ENCODE measurements around the gene OVAAL.
A peak's percentile ranks its signal among the peaks of the same experiment; 100 is the strongest.

Gene OVAAL

GRCh38 chr1:180558664-180559063, at the start of gene OVAAL:
OVAAL (plus strand) TSS chr1:180558964.
- no peak for DNase-seq (ENCODE audit: low spot score)

DNA sequence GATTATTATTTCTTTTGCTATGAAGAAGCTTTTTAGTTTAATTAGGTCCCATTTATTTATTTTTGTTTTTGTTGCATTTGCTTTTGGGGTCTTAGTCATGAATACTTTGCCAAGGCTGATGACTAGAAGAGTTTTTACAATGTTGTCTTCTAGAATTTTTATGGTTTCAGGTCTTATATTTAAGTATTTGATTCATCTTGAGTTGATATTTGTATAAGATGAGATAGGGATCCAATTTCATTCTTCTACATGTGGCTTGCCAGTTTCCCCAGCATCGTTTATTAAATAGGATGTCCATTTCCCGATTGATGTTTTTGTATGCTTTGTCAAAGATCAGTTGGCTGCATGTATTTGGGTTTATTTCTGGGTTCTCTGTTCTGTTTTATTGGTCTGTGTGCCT, 47.9 kb upstream of the OVAAL start:
- no peak for DNase-seq (ENCODE audit: low spot score)

DNA sequence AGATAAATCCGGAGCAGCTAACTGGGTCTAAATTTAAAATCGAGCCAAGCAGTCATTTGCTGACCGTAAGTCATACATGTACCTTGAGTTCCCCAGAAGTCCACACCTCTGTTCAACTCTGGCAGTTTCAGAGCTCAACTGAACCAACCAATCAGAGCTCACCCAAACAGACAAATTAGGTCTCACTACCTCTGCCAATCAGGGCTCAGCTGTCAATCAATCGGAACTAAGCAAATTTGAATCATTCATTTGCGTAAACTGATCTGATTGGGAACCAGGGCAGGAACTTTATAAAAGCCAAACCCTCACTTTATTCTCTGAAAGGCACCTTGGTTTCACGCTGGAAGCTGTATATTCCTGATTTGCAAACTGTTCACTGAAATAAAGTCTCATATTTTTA, 45.2 kb upstream of the OVAAL start:
- DNase-seq (ENCODE audit: low spot score): no peak

- DNase-seq (ENCODE audit: low spot score): no peak
These were observed 43.4 kb upstream of the OVAAL start for GRCh38 chr1:180515364-180515763.

DNA sequence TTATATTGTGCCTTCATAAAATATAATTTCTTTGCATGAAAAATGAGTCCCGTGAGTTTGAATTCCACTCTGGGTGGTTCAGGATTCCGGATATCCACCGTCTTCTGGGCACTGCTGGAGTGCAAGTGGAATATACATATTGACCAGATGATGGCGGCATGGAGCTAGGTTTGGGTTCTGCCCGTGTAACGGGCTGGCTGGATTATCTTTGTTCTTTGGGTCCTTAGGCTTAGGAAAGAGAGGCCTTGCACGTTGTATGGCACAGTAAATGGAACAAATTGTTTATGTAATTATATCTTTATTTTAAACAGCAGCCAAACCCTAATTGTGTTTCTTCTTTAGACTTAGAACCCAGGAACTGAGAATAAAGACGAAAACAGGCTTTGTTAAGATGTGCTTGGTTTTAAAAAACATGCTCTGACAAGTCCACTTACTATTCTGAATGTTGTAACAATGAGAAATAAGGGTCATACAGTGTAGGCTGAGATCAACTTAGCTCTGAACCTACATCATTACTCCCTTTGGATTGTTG, 42.8 kb upstream of the OVAAL start:
- DNase-seq (ENCODE audit: low spot score): peak; percentile 89

- DNase-seq (ENCODE audit: low spot score): no peak
These were observed 38.9 kb upstream of the OVAAL start for GRCh38 chr1:180519846-180520245.

DNA sequence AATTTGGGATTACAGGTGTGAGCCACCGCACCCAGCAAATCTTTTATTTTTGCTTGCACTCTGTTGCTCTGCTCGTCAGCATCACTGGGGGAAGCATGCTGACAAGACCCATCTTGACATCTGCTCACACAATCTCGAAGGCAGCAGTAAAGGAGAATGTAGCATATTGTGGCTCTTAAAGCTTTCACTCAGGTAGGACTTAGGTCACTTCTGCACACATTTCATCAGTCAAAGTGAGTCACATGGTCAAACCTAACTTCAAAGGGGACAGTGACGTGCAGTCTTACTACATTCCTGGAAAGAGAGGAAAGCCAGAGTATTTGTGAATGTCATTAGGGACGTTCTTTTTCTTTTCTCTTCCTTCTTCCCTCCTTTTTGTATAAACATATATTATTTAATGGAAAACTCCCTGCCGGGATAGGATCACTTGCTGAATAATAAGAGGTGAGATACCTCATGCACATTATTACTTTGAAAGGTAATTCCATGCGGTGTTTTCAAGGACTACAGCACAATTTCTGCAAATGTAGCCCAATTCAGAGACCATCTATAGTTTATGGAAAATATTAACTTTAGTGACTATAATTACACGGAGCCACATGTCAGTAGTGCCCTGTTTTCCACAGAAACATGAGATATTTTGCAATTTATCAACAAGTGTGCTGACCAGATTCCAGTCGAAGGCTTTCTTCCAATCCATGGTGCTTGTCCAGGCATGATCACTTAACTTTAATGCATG, 37.1 kb upstream of the OVAAL start:
- DNase-seq (ENCODE audit: low spot score): no peak

- no peak for DNase-seq (ENCODE audit: low spot score)
These were observed 36.6 kb upstream of the OVAAL start for GRCh38 chr1:180522213-180522515.

GRCh38 chr1:180524160-180524914, 34.4 kb upstream of the OVAAL start:
- DNase-seq (ENCODE audit: low spot score): no peak

GRCh38 chr1:180524915-180525714, 33.6 kb upstream of the OVAAL start:
- no peak for DNase-seq (ENCODE audit: low spot score)

GRCh38 chr1:180525715-180526039, 33.1 kb upstream of the OVAAL start:
- no peak for DNase-seq (ENCODE audit: low spot score)

GRCh38 chr1:180527101-180527669, 31.6 kb upstream of the OVAAL start:
- no peak for DNase-seq (ENCODE audit: low spot score)

DNA sequence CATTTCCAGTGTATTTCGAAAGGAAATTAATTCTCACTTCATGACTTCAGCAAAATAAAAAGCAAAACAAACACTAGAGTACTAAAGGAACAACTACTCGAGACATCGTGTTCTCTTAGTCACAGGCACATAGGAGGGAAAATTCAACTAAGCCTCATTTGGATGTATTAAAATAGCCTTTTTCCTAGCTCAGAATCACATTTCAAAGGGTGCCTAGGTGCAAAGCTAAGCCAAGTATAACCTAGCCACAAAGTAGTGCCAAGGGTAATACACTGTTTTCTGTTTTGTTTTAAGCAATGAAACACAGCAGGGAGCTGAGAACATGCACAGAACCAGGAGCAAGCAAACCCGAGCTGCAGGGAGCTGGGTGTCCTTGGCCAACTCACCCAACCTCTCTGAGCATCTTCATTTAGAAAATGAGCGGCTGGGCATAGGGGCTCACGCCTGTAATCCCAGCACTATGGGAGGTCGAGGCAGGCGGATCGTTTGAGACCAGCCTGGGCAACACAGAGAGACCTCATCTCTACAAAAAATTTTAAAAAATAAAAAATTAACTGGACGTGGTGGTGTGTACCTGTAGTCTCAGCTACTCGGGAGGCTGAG, 29.8 kb upstream of the OVAAL start:
- DNase-seq (ENCODE audit: low spot score): no peak

DNA sequence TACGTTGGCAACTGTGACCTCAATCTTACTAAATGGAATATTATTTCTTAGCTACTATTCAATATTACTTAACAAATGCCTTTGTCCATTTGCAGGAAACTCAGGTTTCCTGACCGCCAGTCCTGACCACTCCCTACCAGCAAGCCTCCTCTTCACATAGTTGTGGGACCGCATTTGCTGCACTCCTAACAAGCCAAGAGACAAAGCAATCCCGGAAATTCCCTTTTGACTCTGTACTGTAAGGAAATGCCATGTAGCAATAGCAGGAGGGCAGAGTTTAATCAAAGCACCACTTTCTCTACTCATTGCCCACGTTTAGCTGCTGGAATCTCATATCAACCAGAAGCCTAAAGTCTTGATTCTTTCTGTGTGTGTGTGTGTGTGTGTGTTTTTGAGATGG, 28.3 kb upstream of the OVAAL start:
- no peak for DNase-seq (ENCODE audit: low spot score)

DNA sequence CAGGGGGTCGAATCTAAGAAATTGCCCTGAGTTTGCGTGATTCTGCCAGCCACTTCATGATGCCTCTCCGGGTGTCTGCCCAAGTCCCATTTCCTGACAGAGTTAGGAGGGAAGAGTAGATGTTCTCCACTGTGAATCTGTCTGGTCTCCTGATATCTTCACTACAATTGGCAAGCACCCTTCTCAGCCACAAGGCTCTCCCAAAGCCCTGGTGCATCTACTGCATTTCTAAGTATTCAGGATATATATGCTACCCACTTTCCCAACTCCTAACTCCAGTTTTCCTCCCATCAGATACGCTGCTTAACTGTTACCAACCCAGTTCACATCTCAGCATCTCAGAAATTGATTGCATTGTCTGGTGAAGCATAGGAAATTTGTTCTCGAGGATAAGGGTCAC, 25.9 kb upstream of the OVAAL start:
- DNase-seq (ENCODE audit: low spot score): no peak

DNA sequence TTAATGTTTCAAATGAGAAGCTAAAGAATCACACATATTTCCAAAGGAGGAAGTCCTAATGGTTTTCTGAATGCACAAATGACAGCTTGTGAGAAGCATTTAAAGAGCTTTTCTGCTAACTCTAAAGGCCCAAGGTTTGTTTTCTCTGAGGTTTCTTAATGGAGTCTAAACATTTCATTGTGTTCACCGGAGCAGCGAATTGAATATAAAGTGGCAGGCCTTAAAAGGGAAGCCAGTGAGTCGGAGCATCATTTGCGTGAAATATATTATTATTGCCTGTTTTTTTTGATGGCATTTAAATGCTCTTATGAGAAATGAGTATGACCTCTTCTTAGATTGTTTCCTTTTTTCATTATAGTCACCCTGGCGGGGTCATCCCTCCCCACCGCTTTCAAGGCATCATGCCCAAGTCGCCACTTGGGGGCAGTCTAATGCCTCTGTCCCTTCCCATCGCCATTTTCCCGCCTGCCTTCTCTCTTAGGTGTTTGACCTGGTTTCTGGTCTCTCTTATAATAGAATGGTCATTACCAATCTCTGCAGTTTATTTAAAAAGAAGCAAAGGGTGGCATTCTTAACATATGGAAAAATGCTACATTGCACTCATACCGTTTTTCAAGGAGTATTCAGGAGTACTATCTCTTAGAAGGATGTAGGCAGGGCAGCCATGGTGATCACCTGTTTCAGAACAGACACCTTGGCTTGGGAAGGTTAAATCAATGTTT, 25.3 kb upstream of the OVAAL start:
- peak; percentile 59 for DNase-seq (ENCODE audit: low spot score)

- peak; percentile 48 for DNase-seq (ENCODE audit: low spot score)
These were observed 24.6 kb upstream of the OVAAL start for GRCh38 chr1:180534214-180534613.

GRCh38 chr1:180535418-180535999, 23.3 kb upstream of the OVAAL start:
- no peak for DNase-seq (ENCODE audit: low spot score)

DNA sequence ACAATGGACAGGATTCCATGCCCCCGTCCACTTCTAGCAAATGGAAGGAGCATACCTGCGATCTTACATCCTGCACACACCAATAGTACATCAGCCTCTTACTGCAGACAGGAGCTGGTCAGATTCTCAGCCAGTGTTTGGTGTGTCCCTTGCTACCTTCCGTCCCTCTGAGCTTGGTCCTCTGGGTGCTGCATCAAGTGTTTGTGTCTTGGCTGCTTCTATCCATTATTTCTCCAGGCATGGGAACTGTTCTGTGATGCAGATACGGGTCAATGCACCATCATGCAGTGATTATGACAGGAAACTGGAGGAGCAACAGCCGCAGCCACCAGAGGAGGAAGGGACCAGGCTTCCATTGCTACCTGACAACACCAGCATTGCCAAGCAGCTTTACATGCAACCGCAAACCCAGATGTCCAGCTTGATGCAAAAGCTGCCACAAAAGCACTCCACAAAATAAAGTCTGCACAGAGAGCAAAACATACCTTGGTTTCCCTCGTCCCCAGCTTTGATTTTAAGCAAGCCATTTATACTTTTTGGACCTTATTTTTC, 21.9 kb upstream of the OVAAL start:
- no peak for DNase-seq (ENCODE audit: low spot score)

GRCh38 chr1:180539136-180539535, 19.6 kb upstream of the OVAAL start:
- no peak for DNase-seq (ENCODE audit: low spot score)

Measured in cerebellar cortex (tissue), 1 donor.